ENCODE measurements around the gene NFATC1.

The NFATC1 gene

GRCh38 chr18:79511671-79512301 is 116.1 kb downstream of the NFATC1 start:
- no peak for DNase-seq

GRCh38 chr18:79512461-79513380 is 117.0 kb downstream of the NFATC1 start:
- no peak for DNase-seq

DNA sequence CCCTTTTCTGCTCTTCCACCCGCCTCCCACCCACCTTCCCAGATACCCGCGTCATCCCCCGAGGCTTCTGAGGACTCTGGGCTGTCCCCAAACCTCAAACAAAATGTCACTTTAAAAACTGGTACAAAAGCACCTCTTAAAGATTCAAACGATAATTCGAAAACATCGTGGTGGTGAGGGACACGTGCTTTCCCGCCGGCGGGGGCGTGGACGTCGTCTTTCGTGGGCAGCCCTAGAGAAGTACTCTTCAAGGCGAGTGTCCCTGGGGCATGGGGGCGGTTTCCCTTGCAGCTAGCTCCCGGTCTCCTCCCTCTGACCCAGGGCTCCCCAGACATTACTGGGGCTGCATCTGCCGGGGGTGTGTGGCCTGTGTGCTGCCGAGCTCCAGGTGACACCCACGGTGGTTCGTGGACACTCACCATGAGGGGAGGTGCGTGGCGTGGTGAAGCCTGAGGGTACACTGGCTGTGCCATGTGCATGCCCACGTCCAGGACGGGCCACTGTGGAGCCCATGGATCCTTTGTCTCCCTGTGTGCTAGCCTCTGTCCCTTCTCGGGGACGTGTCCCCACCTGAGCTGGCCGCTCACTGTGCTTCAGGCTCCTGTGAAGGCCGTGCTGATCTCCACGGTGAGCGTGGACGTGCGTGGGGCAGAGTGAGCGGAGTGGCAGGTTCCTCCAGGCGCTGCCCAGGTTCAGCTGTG is 117.8 kb downstream of the NFATC1 start:
- DNase-seq = no peak

GRCh38 chr18:79515331-79515730 is 119.6 kb downstream of the NFATC1 start:
- DNase-seq = no peak

GRCh38 chr18:79515944-79516351 is 120.2 kb downstream of the NFATC1 start:
- DNase-seq = no peak

GRCh38 chr18:79516441-79516931 is 120.8 kb downstream of the NFATC1 start:
- no peak for DNase-seq

GRCh38 chr18:79517341-79517740 is 121.6 kb downstream of the NFATC1 start:
- no peak for DNase-seq

DNA sequence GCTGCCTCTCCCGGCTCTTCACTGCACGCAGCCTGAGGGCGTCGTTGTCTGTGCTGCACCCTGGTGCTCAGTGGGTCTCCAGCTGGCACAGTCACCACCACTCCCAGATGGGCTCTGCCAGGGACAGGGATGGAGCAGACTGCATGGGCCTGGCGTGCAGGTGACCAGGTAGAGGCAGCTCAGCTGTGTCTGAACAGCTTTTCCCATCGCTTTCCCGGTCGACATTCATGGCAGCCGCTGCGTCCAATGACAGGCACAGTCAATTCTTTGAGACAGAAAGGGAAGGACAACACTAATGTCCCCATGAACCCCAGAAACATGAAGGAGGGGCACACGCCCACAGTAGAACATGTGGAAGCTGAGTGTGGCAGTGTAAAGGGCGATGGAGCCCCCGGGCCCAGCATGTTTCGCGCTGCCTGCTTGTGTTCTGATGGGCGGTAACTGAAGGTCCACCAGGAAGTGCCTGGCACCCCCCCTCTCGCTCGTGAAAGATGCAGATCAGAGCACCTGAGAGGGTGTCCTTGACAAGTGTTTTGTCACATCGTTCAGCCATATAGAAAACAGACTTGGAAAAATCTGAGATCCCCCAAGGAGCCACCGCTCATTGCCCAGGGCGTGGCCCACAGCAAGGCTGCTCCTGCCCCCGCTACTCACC is 122.4 kb downstream of the NFATC1 start:
- no peak for DNase-seq

GRCh38 chr18:79518683-79519128 is 123.0 kb downstream of the NFATC1 start:
- no peak for DNase-seq

GRCh38 chr18:79519751-79520477 is 124.2 kb downstream of the NFATC1 start:
- no peak for DNase-seq

DNA sequence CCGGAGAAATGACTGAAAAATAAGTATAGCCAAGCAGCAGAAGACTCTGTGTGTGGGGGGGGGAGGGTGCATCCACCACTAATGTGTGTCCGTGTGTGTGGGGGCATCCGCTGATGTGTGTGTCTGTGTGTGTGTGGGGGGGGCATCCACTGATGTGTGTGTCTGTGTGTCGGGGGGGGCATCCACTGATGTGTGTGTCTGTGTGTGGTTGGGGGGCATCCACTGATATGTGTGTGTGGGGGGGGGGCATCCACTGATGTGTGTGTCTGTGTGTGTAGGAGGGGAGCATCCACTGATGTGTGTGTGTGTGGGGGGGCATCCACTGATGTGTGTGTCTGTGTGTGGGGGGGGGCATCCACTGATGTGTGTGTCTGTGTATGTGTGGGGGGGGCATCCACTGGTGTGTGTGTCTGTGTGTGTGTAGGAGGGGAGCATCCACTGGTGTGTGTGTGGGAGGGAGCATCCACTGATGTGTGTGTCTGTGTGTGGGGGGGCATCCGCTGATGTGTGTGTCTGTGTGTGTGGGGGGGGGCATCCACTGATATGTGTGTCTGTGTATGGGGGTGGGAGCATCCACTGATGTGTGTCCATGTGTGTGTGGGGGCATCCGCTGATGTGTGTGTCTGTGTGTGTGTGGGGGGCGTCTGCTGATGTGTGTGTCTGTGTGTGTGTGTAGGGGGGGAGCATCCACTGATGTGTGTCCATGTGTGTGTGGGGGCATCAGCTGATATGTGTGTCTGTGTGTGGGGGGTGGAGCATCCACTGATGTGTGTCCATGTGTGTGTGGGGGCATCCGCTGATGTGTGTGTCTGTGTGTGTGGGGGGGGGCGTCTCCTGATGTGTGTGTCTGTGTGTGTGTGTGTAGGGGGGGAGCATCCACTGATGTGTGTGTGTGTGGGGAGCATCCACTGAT is 125.0 kb downstream of the NFATC1 start:
- DNase-seq = no peak

- no peak for DNase-seq
These were observed 125.9 kb downstream of the NFATC1 start for GRCh38 chr18:79521416-79522205.

DNA sequence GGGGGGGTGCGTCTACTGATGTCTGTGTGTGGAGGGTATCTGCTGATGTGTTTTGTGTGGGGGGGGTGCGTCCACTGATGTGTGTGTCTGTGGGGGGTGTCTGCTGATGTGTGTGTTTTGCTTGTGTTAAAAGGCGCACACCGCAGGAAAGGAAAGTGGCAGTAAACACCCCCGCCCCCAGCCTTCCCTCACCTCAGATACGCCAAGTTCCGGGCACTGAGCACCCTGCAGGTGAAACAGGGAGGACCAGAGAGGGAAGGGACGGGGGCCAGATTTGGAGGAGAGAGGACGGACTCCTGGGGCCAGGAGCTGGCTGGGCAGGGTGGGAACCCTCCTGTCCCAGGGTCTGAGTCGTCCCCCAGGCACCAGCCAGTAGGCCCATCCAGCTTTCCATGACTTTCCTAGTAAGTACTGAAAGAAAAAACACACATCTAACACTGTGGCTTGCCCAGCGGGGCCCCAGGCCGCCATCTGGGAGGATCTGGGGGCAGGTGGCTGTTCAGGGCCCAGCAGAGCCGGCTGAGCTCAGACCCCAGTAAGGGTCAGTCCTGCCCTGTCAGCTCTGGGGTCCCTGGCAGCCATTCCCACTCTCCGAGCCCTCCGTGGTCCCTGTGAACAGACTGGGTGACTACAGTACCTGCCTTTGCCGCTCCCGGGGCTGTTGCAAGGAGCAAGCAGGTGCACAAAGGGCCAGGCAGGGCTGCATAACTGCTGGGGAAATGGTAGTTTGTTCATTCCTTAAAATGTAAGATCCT is 126.9 kb downstream of the NFATC1 start:
- DNase-seq = no peak

GRCh38 chr18:79523206-79523735 is 127.5 kb downstream of the NFATC1 start:
- DNase-seq = no peak

- DNase-seq = no peak
These were observed 128.0 kb downstream of the NFATC1 start for GRCh38 chr18:79523736-79524180.

GRCh38 chr18:79524181-79525078 is 128.7 kb downstream of the NFATC1 start:
- DNase-seq = no peak

GRCh38 chr18:79525556-79526467 is 130.1 kb downstream of the NFATC1 start:
- no peak for DNase-seq

Measured in NCI-H510A treated with DMSO at 0.1 percent for 48 hours (cell line).